Stimulated activated naive B cell treated with anti-CD40 and anti-IgM and Interleukin-4, amounts not matched to agents 10 μg/mL and 1 μg/mL and 100 μg/mL, for 72 hours (primary cell): ENCODE measurements around the gene NCBP2L.

Source experiments
- ATAC-seq, 2 donors: fragments of 150-1000 bp; cut with Tn5 transposase; replicated peaks; 2 replicates each; pipeline ENCODE4 v1.10.0; 2021; ENCODE audit warnings: moderate library complexity in 1 of 2
- DNase-seq: peaks from one replicate; pipeline ENCODE4 v3.0.0; 2021
- H3K27ac Mint-ChIP-seq: one replicate; pipeline ENCODE4 v1.8.0; 2022; ENCODE audit warnings: mild to moderate bottlenecking, mixed read lengths
- H3K27me3 Mint-ChIP-seq, 2 donors: one replicate each; pipeline ENCODE4 v1.8.0; 2022; ENCODE audit warnings: mixed read lengths in 2 of 2
- H3K36me3 Mint-ChIP-seq, 2 donors: one replicate each; pipeline ENCODE4 v1.8.0; 2022; ENCODE audit warnings: mixed read lengths in 2 of 2, mild to moderate bottlenecking in 1 of 2
- H3K4me1 Mint-ChIP-seq, 2 donors: one replicate each; pipeline ENCODE4 v1.8.0; 2022; ENCODE audit warnings: mixed read lengths in 2 of 2, mild to moderate bottlenecking in 1 of 2
- H3K4me3 Mint-ChIP-seq, 2 donors: one replicate each; pipeline ENCODE4 v1.8.0; 2022; ENCODE audit warnings: mild to moderate bottlenecking in 2 of 2, mixed read lengths in 2 of 2, moderate library complexity in 1 of 2
- H3K9me3 Mint-ChIP-seq, 2 donors: one replicate each; pipeline ENCODE4 v1.8.0; 2022; ENCODE audit warnings: mixed read lengths in 2 of 2, mild to moderate bottlenecking in 1 of 2

NCBP2L gene

GRCh38 chrX:107764845-107765608 is 12.5 kb upstream of the NCBP2L start:
- no peaks in the 10 kb centered on the region for H3K36me3 Mint-ChIP-seq
- no peaks in the 10 kb centered on the region for H3K9me3 Mint-ChIP-seq
- no peak overlapping the region for H3K4me3 Mint-ChIP-seq
- H3K27ac Mint-ChIP-seq: no peak overlapping the region
- peaks cover 3 to 9% of the 10 kb centered on the region in 2 donors for H3K4me1 Mint-ChIP-seq
- ATAC-seq (no peak), DNase-seq (no peak)
- peaks cover 0 to 8% of the 10 kb centered on the region in 2 donors for H3K27me3 Mint-ChIP-seq

GRCh38 chrX:107766470-107767150 is 10.9 kb upstream of the NCBP2L start:
- Mint-ChIP-seq H3K27ac (no peak overlapping the region), H3K36me3 (no peaks in the 10 kb centered on the region), H3K4me1 (peaks cover 3 to 9% of the 10 kb centered on the region in 2 donors), H3K9me3 (no peaks in the 10 kb centered on the region), H3K27me3 (peaks cover 0 to 8% of the 10 kb centered on the region in 2 donors), H3K4me3 (no peak overlapping the region)
- no peak for ATAC-seq
- DNase-seq: no peak

- Mint-ChIP-seq H3K9me3 (no peaks in the 10 kb centered on the region), H3K27me3 (peaks cover 0 to 7% of the 10 kb centered on the region in 2 donors), H3K27ac (no peak overlapping the region), H3K4me3 (no peak overlapping the region), H3K4me1 (peaks cover 2 to 9% of the 10 kb centered on the region in 2 donors), H3K36me3 (no peaks in the 10 kb centered on the region)
- no peak for DNase-seq
- no peak for ATAC-seq
Observed at GRCh38 chrX:107768051-107768450, 9.5 kb upstream of the NCBP2L start.

GRCh38 chrX:107769581-107770317 is 7.8 kb upstream of the NCBP2L start:
- H3K36me3 Mint-ChIP-seq: no peaks in the 10 kb centered on the region
- no peak overlapping the region for H3K27ac Mint-ChIP-seq
- H3K4me3 Mint-ChIP-seq: no peak overlapping the region
- peaks cover 1 to 5% of the 10 kb centered on the region in 2 donors for H3K4me1 Mint-ChIP-seq
- H3K9me3 Mint-ChIP-seq: no peaks in the 10 kb centered on the region
- DNase-seq (no peak), ATAC-seq (no peak)
- peaks cover 0 to 4% of the 10 kb centered on the region in 2 donors for H3K27me3 Mint-ChIP-seq

- H3K9me3 Mint-ChIP-seq: no peaks in the 10 kb centered on the region
- H3K27me3 Mint-ChIP-seq: peaks cover 0 to 17% of the 10 kb centered on the region in 2 donors
- DNase-seq (no peak), ATAC-seq (no peak)
- no peak overlapping the region for H3K27ac Mint-ChIP-seq
- no peaks in the 10 kb centered on the region for H3K36me3 Mint-ChIP-seq
- H3K4me1 Mint-ChIP-seq: peaks cover 11 to 20% of the 10 kb centered on the region in 2 donors
- no peak overlapping the region for H3K4me3 Mint-ChIP-seq
Observed at GRCh38 chrX:107773206-107773605, 4.3 kb upstream of the NCBP2L start.

- H3K36me3 Mint-ChIP-seq: no peaks in the 10 kb centered on the region
- no peaks in the 10 kb centered on the region for H3K9me3 Mint-ChIP-seq
- peaks cover 0 to 17% of the 10 kb centered on the region in 2 donors for H3K27me3 Mint-ChIP-seq
- H3K27ac Mint-ChIP-seq: no peak overlapping the region
- H3K4me1 Mint-ChIP-seq: peaks cover 11 to 20% of the 10 kb centered on the region in 2 donors
- DNase-seq (no peak), ATAC-seq (no peak)
- H3K4me3 Mint-ChIP-seq: no peak overlapping the region
Observed at GRCh38 chrX:107773906-107774435, 3.6 kb upstream of the NCBP2L start.

GRCh38 chrX:107775000-107775733 is 2.4 kb upstream of the NCBP2L start:
- Mint-ChIP-seq H3K4me1 (peaks cover 11 to 20% of the 10 kb centered on the region in 2 donors), H3K27me3 (peaks cover 0 to 17% of the 10 kb centered on the region in 2 donors), H3K36me3 (no peaks in the 10 kb centered on the region), H3K4me3 (peak overlapping the region; percentile 73 to 80), H3K27ac (peak overlapping the region; percentile 37), H3K9me3 (no peaks in the 10 kb centered on the region)
- ATAC-seq (peak in 1 of 2 donors; percentile 11), DNase-seq (no peak)

- peak within 1 kb of the TSS; percentile 79 to 80 for H3K4me3 Mint-ChIP-seq
- H3K27me3 Mint-ChIP-seq: peaks cover 0 to 17% of the 10 kb centered on the region in 2 donors
- peak; percentile 79 to 80 for ATAC-seq
- H3K27ac Mint-ChIP-seq: peak within 1 kb of the TSS; percentile 47
- H3K36me3 Mint-ChIP-seq: no peaks in the 10 kb centered on the region
- no peaks in the 10 kb centered on the region for H3K9me3 Mint-ChIP-seq
- DNase-seq: peak; percentile 26
- peaks cover 11 to 20% of the 10 kb centered on the region in 2 donors for H3K4me1 Mint-ChIP-seq
Observed at GRCh38 chrX:107775734-107776511, 1.6 kb upstream of the NCBP2L start, which contains the start of gene TSC22D3. Gene TSC22D3, minus strand, starts transcription at chrX:107775787. Its CDS starts 368 bp downstream, at chrX:107775419.

- ATAC-seq: peak; percentile 86
- Mint-ChIP-seq H3K36me3 (no peaks in the 10 kb centered on the region), H3K27ac (no peak overlapping the region), H3K4me1 (peaks cover 11 to 20% of the 10 kb centered on the region in 2 donors), H3K9me3 (no peaks in the 10 kb centered on the region), H3K27me3 (peaks cover 0 to 17% of the 10 kb centered on the region in 2 donors), H3K4me3 (peak overlapping the region; percentile 79 to 80)
- DNase-seq: peak; percentile 69
Observed at GRCh38 chrX:107776649-107777535, 641 bp upstream of the NCBP2L start.

- Mint-ChIP-seq H3K4me3 (no peak overlapping the region), H3K4me1 (peaks cover 9 to 15% of the 10 kb centered on the region in 2 donors), H3K27me3 (peaks cover 0 to 13% of the 10 kb centered on the region in 2 donors), H3K27ac (no peak overlapping the region), H3K9me3 (no peaks in the 10 kb centered on the region), H3K36me3 (no peaks in the 10 kb centered on the region)
- ATAC-seq (no peak), DNase-seq (no peak)
Observed at GRCh38 chrX:107780525-107780924, 3.0 kb downstream of the NCBP2L start.

- DNase-seq (no peak), ATAC-seq (no peak)
- Mint-ChIP-seq H3K4me3 (no peak overlapping the region), H3K9me3 (no peaks in the 10 kb centered on the region), H3K36me3 (no peaks in the 10 kb centered on the region), H3K4me1 (no peaks in the 10 kb centered on the region), H3K27ac (no peak overlapping the region), H3K27me3 (peaks cover 5 to 6% of the 10 kb centered on the region in 2 donors)
Observed at GRCh38 chrX:107787827-107788226, 10.3 kb downstream of the NCBP2L start.

GRCh38 chrX:107804427-107804826 is 26.9 kb downstream of the NCBP2L start:
- Mint-ChIP-seq H3K4me3 (no peak overlapping the region), H3K9me3 (peaks cover 2 to 4% of the 10 kb centered on the region in 2 donors), H3K4me1 (no peaks in the 10 kb centered on the region), H3K36me3 (no peaks in the 10 kb centered on the region), H3K27me3 (peaks cover 0 to 9% of the 10 kb centered on the region in 2 donors), H3K27ac (no peak overlapping the region)
- DNase-seq (no peak), ATAC-seq (no peak)
